HG03432 (cell line): ENCODE measurements around the gene COX17.

Experiments
- ATAC-seq: cut with Tn5 transposase; IDR thresholded peaks from one replicate; pipeline ENCODE4 v1.9.1; 2021; ENCODE audit warnings: mild to moderate bottlenecking, moderate library complexity; ENCODE audit not compliant: unreplicated experiment

The COX17 gene

DNA sequence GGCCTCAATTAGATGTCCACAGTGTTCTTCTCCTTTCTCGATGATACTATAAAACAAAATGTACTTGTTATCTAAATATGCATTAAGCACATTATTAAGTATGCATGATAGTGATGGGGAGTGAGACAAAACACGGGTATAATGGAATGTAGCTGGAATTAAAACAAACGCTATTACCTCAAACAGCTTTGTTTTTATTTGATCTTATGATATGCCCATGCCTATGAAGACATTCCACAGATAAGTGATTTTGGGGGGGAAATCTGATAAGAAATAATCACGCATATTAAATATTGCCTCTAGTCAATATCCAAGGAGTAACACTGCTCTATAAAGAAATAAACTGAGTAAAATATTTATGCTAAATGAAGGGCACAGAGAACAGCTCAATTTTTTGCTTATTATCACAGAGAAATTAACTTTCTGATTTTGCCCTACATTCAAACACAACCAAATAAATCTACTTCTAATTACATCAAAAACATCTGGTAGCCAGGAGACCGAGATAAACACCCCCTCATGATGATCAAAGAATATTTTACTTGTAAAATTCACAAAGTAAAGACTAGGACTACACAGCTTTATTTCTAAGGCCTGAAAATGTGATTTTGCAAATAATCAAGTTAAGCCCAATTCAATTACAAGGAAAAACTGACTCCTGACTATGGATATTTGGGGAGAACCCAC lies 1.9 kb downstream of the COX17 start:
- ATAC-seq: no peak

DNA sequence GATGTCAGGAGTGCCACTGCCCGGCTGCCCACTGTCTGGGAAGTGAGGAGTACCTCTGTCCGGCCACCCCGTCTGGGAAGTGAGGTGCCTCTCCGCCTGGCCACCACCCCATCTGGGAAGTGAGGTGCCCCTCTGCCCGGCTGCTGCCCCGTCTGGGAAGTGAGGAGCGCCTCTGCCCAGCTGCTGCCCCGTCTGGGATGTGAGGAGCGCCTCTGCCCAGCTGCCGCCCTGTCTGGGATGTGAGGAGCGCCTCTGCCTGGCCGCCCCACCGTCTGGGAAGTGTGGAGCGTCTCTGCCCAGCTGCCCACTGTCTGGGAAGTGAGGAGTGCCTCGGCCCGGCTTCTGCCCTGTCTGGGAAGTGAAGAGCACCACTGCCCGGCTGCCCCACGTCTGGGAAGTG lies 3.3 kb downstream of the COX17 start:
- ATAC-seq: no peak

DNA sequence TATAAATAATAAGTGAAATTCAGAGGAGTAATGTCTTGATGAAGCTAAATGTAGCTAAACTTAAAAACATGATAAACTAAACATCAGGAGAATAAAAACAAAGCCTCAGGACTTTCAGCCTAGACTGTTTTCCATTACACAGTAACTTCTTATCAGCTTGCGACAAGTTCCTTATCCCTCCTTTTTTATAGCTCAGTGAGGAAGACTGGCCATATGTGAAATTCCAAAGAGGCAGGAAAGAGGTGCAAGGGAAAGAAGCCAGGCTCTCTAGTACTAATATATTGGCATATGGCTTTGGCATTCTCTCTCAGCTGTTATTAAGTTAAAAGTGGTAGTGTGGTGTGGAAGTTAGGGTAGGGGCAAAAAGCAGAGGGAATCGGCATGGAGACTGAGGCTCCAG lies 4.4 kb downstream of the COX17 start:
- no peak for ATAC-seq

DNA sequence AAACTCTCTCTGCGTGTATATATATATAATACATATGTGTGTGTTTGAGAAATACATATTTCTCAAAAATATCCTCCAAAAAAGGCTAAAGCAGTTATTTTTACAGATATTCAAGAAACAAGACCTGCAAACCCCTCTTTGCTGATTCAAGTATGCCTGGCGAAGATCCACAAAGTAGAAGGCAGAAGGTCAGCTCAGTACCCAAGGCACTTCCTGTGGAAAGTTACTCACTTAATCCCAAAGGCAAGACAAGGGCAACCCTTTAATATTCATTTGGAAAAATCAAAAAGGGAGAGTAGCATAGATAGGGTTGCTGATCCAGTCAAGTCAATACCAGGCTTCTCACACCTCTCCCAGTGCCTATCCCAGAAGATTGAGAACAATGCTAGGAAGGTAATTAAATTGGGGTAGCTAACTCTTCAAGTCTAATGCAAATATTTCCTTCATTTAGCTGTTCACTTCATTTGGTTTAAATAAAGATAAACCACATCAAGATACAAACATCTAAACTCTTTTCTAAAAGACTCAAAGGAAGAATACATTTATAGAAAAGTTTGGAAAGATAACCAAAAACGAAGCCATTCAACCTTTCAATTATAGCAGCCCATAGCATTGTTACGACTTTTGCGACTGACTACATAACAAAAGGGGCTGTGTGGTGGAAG lies 7.2 kb downstream of the COX17 start:
- no peak for ATAC-seq

DNA sequence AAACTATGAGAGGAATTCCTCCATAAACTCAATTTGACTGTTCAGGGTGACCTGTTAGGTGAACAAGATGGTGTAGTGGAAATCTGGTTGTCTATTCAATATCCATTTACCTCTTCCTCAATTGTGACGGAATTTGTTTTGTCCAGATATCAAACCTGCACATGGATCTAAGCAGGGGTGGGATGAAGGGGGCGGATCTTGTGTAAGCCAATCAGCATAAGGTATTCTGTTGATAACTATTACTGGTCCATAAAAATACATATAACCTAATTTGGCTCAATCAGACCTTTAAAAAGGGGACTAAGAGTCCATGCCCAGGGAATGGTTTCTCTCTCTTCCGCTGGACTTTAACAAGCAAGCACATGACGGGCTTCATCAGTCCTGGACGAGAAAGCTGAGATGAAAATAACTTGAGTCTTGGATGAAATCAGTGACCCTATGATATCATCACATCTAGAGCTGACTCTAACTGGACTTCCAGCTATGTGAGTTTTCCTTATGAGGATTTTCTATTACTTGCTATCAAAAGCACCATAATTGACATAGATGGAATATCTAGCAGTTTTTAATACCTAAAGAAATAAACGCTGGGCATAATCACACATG lies 11.1 kb downstream of the COX17 start:
- no peak for ATAC-seq

DNA sequence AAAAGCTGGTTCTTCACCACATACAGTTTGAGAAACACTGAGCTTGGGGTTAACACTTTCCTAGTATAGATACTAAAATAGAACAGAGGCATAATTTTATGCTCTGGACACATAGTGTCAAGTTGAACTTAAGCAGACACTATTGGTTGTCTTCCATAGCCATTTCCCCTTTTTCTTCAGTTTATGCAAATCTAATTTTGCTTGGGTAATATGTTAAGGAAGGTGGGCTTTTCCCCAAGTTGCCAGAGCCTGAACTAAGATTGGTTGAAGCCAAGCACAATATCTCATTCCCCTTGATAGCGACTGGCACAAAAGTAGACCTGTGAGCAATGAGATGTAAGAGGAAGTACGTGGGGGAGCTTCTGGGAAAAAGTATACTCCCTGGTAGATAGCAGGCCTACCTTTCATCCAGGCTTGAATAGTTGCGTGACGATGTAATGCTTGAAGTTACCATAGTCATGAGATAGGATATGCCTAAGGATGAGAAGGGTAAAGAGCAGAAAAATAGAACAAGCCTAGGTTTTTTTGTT lies 12.3 kb downstream of the COX17 start:
- peak; percentile 44 for ATAC-seq

DNA sequence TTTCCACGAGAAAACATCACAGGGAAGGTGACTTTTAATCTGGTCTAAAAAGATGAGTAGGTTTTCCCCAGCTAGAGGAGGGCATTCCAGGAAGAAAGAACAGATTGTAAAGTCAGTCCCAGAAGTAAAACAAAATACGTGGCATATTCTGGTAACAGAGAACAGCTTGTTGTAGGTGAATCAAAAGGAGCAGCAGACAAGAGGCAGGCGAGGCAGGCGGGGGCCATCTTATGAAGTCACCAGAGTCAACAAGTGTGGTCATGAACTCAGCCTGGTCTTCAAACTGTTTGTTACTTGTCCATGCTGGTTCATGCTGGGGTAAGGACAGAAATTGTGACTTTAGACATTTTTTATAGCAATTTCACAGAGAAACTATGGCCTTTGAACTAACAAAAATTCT lies 12.8 kb downstream of the COX17 start:
- no peak for ATAC-seq

DNA sequence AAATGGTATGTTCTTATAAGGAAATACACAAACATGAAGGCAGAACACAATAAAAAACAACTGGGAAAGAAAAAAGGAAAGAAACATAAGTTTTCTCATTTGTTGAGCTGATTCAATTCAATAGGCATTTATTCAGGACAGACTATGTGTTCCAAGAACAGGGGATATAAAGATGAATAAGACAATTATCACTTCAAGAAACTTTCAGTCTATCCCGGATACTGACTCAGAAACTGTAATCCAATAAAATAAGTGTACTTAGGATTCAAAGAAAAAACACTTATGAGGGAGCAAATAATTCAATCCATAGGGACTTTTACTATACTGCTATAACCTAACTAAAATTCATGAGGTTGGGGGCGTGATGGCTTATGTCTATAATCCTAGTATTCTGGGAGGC lies 13.3 kb downstream of the COX17 start:
- no peak for ATAC-seq

DNA sequence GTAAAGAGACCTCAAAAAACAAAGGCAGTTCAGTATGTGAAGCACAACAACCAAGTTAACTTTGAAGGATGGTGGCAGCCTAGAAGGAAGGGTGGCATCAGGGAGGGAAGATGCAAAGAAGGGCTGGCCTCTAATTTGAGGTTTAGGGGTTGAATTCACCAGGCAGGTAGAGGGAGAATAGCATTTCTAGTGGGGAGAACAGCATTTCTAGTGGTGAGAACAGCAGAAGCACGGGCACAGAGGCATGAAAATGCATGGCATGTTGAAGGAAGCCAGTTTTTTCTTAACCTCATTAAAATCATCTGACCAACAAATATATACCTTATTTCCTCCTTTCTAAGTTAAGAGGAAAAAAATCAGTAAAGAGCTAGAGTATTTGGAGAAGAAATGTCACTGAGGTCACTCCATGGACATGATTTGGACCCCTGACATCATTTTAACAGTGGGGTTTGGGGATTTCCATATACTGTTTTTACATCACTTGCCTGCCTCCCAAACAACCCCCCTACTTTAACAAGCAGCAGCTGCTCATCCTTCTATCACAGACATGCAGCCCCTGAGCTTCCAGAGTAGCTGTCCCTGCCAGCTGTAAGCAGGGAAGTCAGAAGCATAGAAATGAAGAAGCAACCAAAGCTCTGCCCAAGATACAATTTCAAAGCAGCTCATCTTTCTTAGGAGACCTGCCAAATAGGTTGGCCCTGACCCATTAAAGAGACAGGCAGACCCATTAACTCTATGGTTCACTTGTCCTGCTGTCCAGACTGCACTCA lies 14.4 kb downstream of the COX17 start:
- no peak for ATAC-seq

DNA sequence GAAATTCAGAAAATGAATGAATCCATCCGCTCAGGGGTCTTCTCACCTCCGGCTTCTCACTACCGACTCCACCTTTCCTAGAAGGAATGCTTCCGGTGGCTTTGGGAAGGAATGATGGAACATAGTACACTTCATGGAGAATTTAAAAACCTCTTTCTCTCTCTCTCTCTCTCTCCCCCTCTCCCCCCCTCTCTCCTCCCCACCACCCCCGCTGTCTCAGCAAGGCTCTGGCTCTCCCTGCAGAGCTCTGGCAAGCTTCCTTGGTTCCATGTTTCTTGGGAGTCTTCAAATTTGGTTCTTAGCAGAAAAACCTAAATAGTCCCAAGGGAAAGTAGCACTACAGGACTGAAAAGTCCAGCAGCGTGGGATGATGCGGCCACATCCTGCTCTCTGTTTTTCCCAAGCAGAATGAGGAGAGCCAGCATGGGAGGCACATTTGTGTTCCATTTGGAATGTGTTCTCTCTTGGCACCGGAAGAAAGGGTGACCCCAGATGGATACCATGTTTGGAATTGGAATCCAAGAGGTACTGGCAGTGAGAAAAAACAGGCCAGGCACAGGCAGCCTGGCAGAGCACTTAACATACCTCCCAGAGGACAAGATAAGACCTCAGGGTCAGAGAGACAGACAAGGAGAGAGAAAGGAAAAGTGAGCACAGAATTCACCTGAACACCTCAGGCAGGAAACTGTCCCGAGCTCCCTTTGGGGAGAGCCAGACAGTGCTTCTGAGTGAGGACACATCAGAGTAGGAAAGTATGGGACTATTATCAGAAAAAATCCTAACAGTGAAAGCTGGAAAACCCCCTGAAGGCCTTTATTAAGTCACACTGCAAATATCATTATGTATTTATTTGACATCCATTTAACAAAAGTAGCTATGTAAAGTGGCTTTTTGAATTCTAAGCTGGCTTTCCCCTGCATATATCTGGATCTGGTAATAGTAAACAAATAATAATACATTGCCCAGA lies 16.4 kb downstream of the COX17 start, which contains the start of gene POPDC2:
Gene POPDC2 (minus strand): TSS at position 116 of the 967 bp plus-strand sequence. CDS start 166 bp downstream, outside the sequence.
- no peak for ATAC-seq

DNA sequence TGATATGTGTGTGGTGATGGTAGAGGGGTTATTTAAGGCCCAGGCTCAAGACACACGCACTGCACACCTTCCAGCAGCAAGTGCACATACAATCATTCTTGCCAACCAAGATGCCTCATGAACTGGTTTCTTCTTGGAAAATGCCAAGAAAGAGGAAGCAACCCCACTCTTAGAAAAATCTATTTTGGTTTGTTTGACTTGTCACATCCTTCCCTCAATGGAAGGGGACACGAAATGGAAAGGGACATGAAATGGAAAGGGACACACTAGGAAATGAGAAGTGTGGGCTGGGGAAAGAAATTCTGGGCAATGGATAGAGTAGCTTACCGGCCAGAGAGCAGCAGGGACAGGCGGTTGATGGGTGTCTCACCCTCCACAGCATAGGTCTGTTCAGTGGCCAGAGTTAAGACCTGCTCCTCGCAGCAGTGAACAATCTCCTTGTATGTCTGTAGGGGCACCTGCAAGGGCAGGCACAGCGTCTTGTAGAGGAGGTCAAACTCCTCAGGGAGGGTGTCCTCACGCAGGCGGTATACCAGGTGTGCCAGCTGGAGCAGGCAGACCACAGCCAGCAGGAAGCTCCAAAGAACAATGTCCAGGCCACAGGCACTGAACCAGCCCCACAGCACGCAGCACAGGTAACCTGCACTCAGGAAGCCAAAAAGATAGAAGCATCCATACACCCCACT lies 17.5 kb downstream of the COX17 start:
- ATAC-seq: no peak

DNA sequence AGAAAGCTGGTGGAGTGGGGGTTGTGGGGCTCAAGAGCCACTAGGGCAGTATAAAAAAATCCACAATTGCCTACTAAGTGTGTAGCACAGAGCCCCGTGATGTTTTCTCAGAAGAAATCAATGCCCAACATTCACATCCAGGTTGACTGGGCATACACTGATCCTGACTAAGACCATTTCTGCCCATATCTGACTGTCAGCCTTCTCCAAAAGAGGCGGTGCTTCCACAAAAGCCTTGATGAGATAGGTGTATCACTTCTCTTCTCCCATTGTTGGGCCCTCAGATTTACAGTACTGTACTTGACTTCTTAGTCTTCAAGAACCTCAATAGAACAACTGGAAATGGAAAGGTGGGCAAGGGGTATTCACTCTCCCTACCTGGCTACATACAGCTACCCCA lies 18.2 kb downstream of the COX17 start:
- no peak for ATAC-seq

DNA sequence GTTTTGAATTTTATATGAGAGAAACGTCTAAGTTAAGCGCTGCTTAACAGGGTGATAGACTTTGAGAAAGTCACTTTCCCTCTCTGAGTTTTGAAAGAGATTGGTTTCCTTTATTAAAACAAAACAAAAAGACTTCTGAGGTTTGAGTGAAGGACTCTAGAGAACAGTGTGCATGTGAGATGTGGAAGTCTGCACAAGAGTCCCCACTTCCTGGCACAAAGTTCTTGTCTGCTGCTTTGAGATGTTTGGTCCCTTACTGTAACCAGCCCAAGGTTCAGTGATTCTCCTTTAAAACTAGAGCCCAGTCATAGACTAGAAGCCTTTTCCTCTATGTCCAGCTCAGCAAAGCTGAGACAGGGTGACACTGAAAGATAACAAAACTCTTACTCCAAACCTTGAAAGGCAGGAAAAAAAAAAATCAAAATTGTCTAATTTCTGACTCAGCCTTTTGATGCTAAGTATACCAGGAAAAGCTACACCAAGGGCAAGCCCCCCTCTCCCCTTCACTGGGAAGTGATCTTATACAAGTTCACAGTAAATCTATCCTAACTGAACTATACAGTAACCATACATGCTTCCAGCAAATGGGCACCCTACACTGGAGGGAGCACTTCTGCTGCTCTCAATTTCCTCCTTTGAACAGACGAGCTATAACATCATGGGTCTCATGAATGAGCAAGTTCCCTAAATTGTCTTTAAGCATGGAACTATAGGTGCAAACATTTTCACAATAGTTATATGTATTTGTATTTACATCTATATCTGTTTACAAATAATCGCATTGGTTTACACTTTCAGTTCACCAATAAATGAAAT lies 19.1 kb downstream of the COX17 start:
- ATAC-seq: peak; percentile 54

DNA sequence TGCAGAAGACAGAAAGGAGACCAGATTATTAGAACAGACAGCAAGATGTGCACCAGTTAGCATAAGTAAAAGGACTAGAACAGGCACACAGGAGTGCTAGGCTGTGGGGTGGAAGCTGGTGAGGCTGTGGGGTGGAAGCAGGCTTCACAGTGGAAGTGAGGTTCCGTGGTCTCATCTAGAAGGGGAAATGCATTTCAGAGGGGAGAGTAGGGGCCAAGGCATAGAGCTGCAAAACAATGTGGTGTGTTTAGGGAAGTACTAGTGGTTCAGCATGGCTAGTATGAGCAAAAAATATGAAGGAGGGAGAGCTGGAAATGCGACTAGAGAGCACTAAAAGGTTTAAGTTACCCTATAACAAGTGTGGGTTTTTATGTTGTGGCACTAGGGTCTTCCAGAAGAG lies 23.3 kb downstream of the COX17 start:
- no peak for ATAC-seq

DNA sequence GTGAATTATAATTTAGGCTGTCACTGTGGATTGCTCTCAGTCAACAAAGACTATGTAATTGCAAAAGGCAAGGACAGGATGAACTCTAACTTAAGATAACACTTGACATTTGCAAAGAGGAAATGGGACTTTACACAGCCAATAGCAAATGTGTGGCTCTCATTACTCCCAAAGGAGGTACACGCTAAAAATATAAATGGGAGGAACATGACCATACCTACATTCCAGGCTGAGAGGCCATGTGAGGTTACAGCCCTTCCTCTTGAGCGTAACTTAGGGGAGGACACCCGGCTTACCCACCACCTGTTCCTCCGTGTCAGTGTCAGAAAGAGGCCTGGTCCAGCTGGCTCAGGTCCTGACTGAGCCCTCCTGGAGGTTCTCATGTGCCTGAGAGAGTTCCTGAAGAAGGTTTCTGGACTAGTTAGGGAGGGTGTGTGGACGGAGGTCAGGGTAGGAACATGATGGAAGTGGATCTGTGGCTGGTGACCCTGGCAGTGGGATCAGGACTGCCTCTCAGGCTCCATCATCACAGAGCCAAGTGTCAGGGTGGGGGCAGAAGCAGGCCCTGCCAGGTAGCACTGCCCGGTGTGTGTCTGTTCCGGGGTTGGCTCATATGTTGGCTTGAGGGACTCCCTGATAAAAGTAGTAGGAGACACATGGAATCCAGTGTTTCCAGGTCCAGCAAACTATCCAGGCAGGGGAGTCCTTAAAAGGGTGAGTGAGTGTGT lies 24.7 kb downstream of the COX17 start:
- no peak for ATAC-seq

DNA sequence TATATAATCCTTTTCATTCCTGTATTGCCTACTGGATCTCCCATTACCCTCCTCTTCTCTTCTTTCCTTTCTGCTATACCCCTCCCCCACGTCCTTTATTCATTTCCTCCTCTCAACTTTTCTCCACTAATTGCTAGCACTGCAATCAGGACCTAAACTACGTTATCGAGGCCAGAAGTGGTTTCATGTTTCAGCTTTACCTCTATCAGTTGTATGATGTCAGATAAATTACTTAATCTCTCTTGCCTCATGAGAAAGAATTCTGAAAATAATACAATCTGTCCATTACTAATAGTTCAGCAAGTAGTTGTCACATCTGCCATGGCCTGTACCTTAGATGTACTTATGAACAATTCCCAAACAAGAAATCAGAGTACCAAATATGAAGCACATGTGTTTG lies 27.4 kb downstream of the COX17 start:
- no peak for ATAC-seq

DNA sequence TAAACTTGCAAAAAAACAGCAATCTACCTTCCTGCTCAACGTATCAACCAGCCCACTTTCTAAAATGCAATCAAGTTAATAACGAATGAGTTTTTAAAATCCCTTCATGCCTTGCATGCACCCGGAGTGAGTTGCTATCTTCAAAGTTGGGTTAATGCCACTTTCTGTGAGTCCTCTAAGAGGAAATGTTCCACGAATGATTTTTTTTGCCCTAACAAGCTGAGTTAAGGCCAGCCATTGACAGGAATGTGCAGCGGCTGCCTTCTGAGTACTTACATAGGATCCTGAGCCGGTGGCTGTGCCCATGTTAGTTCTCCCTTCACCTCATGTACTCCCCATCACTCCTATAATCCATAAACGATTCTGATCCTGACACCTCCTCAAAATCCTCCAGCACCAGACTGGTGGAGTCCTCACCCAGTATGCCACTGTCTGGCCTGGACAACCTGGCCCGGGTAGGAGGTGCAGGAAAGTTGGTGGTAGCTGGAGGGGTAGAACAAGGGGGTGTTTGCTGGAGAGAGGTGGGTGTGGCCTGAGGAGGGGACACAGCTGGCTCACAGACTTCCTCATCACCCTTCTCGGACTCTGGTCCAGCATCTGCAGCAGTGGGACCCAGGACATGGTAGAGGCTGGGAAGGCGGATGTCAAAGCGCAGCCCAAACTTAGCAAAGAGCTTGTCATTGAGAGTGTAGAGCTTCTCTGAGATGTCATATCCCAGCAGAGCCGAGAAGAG lies 29.2 kb downstream of the COX17 start:
- ATAC-seq: no peak
